ENCODE results near the gene LRP11. TPM values are rescaled to one million over a fixed set of nuclear protein-coding genes. Genes with fewer than 3 reads are reported as not detected.

The LRP11 gene
- total and polyA plus RNA-seq, 9 of the 15 experiments (the other 6 are each of a cell fraction or from before 2014, with no cell fraction given) = 0.51 to 3.5 (median 2.4) TPM

DNA sequence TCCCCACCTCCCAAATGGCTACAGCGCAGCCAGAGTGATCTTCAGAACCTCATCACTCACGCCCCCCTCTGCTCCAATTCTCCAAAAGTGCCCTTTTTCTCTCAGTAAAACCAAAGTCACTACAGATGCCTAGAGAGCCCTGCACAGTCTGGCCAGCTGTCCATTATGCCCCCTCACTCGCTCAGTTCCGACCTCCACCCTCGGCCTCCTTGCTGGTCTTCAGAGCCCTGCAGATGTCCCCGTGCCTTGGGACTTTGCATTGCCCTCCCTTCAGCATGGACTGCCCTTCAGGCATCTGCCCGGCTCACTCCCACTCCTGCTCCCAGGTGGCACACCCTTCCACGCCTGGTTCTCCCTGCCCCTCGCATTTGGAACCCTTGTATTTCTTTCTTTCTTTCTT is 34.8 kb upstream of the LRP11 start:
- ChIA-PET CTCF (ENCODE audit: low intra/inter-chr PET ratio) (interaction anchor here (1.0 to 1.4 kb wide), 4 partner anchors 55 to 65 kb away, joined by 3 to 4 read pairs (median 4); no protein-coding TSS in a partner anchor), POLR2A (interaction anchor here (0.6 to 1.2 kb wide), 3 partner anchors 12 to 63 kb away, joined by 3 to 6 read pairs (median 3); no protein-coding TSS in a partner anchor)
- peaks cover 43 to 76% of the 10 kb centered on the region in 2 experiments for H3K27me3 ChIP-seq (ENCODE audit: control insufficient read depth in 2 of 2, insufficient read depth in 2 of 2, low read length in 2 of 2)
- FAIRE-seq (no peak), DNase-seq (ENCODE audit: extremely low read depth in 1 of 4, low spot score in 3 of 4) (no peak), ATAC-seq (no peak)
- BruUV-seq (replicated peaks) = no TSS peak
- H3K9me3 ChIP-seq (replicated peaks; ENCODE audit: control insufficient read depth, insufficient read depth, low read depth, low read length) = no peaks in the 10 kb centered on the region
- in situ Hi-C loops (cut with MboI) (no loop called here), intact Hi-C loops (cut with micrococcal nuclease) (loop anchor here (1.0 kb wide), 1 partner anchor 59 kb away; no protein-coding TSS in a partner anchor)
- no peak overlapping the region for H3K9ac ChIP-seq (ENCODE audit: insufficient read depth in 1 of 2, low read depth in 2 of 2, low read length in 2 of 2)
- no peaks in the 10 kb centered on the region for H3K36me3 ChIP-seq (ENCODE audit: control insufficient read depth, insufficient read depth, low read length)
- no peaks in the 10 kb centered on the region for H3K4me1 ChIP-seq (replicated peaks in 1 of 2; ENCODE audit: control insufficient read depth in 2 of 2, insufficient read depth in 2 of 2, low read length in 2 of 2)
- H3K27ac ChIP-seq (ENCODE audit: extremely low read depth, low read depth, low read length) = no peak overlapping the region
- H2AFZ ChIP-seq (ENCODE audit: low read depth, low read length) = no peak overlapping the region
- no peak overlapping the region for H3K4me2 ChIP-seq (ENCODE audit: insufficient read depth, low read length)
- TF ChIP-seq ZNF253 (CRISPR knock-in tag; conservative IDR thresholded peaks at IDR 0.05) (no peak), ZNF780A (CRISPR knock-in tag; IDR thresholded peaks at IDR 0.05) (no peak), STAG1 (CRISPR knock-in tag; IDR thresholded peaks at IDR 0.05; ENCODE audit: borderline replicate concordance) (peak; percentile 20; the same call in 1 of the 2 replicates)
- 6% methylated on average over 9 of the region's 9 CpGs for whole genome bisulfite sequencing (ENCODE audit: insufficient coverage, low coverage, missing lambda C conversion rate)
- no peak overlapping the region for H3K4me3 ChIP-seq
- H4K20me1 ChIP-seq (replicated peaks; ENCODE audit: control insufficient read depth, insufficient read depth, low read length) = no peaks in the 10 kb centered on the region
- H3K9me1 ChIP-seq (ENCODE audit: control insufficient read depth, insufficient read depth, low read length) = no peaks in the 10 kb centered on the region
- H3K79me2 ChIP-seq (ENCODE audit: control insufficient read depth, insufficient read depth, low read length) = no peaks in the 10 kb centered on the region
